Smooth muscle cell of the brain vasculature (primary cell): Measurements from ENCODE around the gene ASPG.

Source experiments
- DNase-seq: peaks from one replicate; pipeline ENCODE4 v3.0.0-alpha.2; 2012; ENCODE audit warnings: low read depth, low spot score

ASPG gene

GRCh38 chr14:104085032-104085888 is at the start of gene ASPG:
Gene ASPG, plus strand, starts transcription at chr14:104085700. Its CDS starts 71 bp downstream, at chr14:104085771.
- DNase-seq = no peak

DNA sequence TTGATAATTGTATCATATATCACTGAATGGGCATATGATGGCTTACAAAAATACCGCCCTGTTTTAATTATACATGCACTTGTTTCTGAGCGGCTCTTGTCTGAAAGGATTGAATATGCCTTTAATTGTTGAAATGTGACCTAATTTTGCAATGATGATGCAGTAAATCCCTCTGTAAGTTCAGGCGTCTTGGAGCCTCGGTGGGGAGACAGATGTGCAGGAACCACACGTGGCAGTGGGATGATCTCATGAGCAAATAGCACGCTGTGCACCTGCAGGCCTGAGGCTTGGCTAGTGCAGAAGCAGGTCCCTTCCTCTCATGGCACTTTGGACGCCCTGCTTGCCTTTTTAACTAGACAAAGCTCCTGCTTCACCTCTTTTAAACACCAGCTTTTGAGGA is 49.3 kb upstream of the ASPG start:
- no peak for DNase-seq

- no peak for DNase-seq
These were observed 48.4 kb upstream of the ASPG start for GRCh38 chr14:104037074-104037473.

- DNase-seq = no peak
These were observed 47.6 kb upstream of the ASPG start for GRCh38 chr14:104037903-104038302.

- no peak for DNase-seq
These were observed 46.3 kb upstream of the ASPG start for GRCh38 chr14:104039214-104039613.

DNA sequence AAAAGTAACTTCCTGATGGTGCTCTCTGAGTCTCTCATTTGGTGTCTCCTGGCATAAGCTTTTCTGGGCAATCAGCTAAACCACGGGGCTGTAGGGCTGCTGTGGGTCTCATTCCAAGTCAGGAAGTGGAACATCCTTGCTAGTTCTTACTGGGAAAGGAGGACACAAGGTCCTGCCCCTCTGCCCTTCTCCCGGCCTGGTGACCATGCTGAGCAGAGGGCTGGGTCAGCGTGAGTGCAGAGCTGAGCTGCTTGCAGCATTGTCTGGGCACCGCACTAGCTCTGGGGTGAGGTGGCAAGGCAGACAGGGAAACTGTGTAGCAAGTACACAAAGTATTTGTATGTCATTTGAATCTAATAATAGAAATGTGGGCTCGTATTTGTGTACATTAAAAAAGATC is 45.0 kb upstream of the ASPG start:
- no peak for DNase-seq

GRCh38 chr14:104041430-104042104 is 43.9 kb upstream of the ASPG start:
- DNase-seq = no peak

DNA sequence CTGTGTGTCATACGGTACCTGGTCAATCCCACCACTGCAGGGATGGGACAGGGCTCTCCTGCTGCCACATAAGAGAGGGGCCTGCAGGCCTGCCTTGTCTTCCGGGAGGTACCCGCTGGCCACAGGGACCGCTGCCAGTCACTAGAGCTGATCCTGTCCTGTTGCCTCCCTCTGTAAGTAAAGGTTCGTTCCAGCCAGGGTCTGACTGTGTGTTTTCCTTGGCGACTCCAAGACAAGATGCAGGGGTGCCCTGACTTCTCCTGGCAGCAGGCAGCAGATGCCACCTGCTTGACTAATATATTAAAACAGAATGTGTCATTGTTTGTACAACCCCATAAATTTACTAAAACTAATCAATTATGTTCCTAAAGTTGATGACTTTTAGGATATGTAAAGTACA is 41.5 kb upstream of the ASPG start:
- no peak for DNase-seq

DNA sequence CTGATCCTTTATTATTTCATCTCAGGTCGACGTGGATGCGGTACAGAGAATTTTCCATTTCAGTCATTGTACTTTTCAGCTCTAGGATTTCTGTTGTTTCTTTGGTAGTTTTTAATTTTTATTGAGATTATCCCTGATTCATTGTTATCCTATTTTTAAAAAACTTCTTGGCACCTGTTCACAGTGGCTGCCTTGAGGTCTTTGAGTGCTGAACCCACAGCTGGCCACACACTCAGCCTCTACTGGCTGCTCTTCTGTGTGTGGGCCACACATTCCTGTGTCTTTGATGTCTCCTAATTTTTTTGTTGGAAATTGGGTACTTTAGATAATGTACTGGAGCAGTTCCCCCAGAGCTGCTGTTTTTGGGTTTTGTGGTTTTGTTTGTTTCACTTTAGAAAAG is 37.7 kb upstream of the ASPG start:
- no peak for DNase-seq

DNA sequence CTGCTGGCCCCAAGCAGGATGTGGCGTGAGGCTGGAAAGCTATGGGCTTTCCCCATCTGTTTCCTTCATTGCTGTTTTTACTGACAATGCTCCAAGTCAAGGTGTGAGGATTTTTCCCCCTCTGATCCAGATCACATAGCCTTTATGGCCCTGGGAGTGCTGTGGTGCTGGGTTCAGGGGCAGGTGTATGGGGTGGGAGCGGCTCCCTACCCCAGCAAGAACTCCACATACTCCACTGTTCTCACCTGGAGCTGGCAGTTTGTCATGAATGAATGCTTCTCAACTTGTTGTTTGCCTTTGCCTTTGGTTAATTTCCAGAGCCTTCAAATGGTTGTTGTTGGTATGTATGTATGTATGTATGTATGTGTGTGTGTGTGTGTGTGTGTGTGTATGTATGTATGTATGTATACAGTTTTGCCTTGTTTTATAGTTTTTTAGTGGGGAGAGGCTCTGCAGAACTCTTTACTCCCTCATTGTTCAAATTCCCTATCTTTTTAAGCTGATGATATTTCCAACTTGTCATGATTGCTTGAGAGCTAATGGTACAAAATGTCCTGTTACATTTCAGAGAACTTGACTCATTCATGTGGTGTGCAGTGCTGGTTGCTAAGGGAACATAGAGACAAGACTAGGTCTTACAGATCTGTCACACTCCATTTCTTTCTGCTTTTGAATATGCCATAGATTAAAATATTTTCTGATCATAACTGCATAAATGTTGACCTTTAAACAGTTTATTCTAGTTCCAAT is 36.6 kb upstream of the ASPG start:
- no peak for DNase-seq

- no peak for DNase-seq
These were observed 35.8 kb upstream of the ASPG start for GRCh38 chr14:104049576-104050240.

DNA sequence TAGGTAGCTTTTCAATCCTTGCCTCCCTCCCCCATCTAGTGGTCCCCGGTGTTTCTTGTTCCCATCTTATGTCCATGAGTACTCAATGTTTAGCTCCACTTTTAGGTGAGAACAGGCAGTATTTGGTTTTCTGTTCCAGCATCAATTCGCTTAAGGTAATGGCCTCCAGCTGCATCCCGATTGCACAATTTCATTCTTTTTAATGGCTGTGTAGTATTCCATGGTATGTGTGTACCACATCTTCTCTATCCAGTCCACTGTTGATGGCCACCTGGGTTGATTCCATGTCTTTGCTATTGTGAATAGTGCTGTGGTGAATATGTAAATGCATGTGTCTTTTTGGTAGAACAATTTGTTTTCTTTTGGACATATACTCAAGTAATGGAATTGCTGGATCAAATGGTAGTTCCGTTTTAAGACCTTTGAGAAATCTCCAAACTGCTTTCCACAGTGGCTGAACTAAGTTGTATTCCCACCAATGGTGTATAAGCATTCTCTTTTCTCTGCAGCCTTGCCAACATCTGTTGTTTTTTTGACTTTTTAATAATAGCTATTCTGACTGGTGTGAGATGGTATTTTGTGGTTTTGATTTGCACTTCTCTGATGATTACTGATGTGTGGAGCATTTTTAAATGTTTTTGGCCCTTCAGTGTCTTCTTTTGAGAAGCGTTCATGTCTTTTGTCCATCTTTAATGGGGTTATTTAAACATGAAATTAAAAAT is 34.2 kb upstream of the ASPG start:
- DNase-seq = no peak

DNA sequence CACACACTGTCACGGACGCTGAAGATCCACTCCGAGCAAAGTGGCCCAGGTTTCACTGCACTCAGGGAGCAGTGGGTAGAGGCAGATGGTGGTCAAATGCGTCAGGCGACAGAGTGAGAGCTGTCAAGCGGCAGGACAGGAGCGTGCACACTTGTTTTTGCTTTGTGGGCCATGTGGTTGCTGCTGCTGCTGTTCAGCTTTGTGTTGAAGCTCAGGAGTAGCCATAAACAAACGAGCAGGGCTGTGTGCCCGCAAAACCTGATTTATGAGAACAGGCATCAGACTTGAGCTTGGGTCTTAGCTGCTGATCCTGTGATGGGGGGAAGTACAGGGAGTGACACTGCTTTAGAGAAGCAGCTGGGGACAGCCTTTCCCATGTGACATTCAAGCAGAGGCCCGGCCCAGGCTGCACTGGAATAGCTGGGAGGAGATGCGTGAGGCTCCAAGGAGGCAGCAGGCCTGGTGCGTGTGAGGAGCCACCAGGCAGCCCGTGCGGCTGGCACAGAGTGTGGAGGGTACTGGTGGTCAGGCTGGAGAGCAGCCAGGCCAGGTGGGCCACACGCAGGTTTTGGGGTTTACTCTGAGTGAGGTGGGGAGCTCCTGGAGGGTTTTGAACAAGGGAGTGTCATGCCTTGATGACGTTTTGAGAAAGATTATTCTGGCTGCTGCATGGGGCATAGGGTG is 31.1 kb upstream of the ASPG start:
- no peak for DNase-seq

GRCh38 chr14:104062281-104062680 is 23.2 kb upstream of the ASPG start:
- no peak for DNase-seq

DNA sequence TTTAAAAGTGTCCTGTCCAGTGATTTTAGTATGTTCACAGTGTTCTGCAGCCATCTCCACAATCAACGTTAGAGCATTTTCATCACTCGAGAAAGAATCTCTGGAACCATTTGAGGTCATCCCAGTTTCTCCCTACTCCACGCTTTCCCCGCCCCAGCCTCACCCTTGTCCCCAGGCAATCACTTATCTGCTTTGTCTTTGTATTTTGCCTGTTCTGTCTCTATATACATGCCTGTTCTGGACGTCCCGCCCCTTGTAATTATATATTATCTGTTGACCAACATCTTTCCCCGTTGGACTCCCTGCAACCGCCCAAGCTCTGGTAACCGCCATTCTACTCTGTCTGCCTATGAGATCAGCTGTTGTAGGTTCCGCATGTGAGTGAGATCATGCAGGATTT is 21.5 kb upstream of the ASPG start:
- no peak for DNase-seq

DNA sequence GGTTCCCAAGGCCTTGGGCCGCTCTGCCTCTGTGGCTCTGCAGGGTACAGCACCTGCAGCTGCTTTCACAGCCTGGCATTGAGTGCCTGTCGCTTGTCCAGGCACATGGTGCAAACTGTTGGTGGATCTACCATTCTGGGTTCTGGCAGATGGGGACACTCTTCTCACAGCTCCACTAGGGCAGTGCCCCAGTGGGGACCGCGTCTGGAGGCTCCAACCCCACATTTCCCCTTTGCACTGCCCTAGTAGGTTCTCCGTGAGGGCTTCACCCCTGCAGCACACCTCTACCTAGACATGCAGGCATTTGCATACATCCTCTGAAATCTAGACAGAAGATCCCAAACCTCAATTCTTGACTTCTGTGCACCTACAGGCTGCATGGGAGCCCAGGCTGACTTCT is 19.2 kb upstream of the ASPG start:
- no peak for DNase-seq

GRCh38 chr14:104066719-104067295 is 18.7 kb upstream of the ASPG start:
- no peak for DNase-seq

- no peak for DNase-seq
These were observed 16.0 kb upstream of the ASPG start for GRCh38 chr14:104069541-104069940.

GRCh38 chr14:104072586-104072985 is 12.9 kb upstream of the ASPG start:
- no peak for DNase-seq

DNA sequence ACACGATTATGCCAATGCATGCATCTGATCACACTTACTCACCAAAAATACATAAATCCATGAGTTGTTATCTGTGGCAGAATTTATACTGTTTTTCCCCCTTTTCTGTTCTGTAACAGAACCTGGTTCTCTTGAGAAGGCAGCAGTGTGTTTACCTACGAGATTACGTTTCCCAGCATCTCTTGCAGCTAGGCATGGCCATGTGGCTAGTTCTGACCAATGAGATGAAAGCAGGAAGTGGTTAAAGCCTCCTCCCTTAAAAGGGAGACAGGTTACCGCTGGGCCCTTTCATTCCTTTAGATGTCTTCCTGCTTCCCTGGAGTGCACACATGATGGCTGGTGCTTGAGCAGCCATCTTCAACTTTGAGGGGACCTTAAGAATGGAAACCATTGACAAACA is 11.7 kb upstream of the ASPG start:
- no peak for DNase-seq
